B cell (primary cell): ENCODE results near the gene KCNC1. TPM values are rescaled to one million over a fixed set of nuclear protein-coding genes. Genes with fewer than 3 reads are reported as not detected.

Source experiments
- ATAC-seq: fragments of 200-7000 bp; cut with Tn5 transposase; one replicate; pipeline ENCODE4 v1.10.0; 2021; ENCODE audit warnings: low read depth, mild to moderate bottlenecking, moderate number of reproducible peaks, moderate library complexity
- CTCF ChIA-PET: fragments of 350-600 bp; sonication (Branson Sonifier 250); formaldehyde crosslinking; loops from one replicate; lab custom pipeline; 2021; ENCODE audit warnings: antibody characterized with exemption, inconsistent platforms; lab: Charles Lee
- POLR2A ChIA-PET: fragments of 350-600 bp; sonication (Branson Sonifier 250); formaldehyde crosslinking; loops from one replicate; lab custom pipeline; 2021; ENCODE audit warnings: antibody characterized with exemption; lab: Charles Lee
- DNase-seq: peaks from one replicate; pipeline ENCODE4 v3.0.0; 2013
- H2AFZ ChIP-seq: 2 replicates; pipeline ENCODE4 v1.6.1; 2012; ENCODE audit warnings: mild to moderate bottlenecking, low read depth, low read length; ENCODE audit not compliant: insufficient read depth, poor library complexity, severe bottlenecking
- H3K27ac ChIP-seq, 2 donors: 1 replicate in 1 of 2; 2 replicates in 1 of 2; pipeline ENCODE4 v1.5.1; 2012 to 2013; ENCODE audit warnings: low read length in 2 of 2, mild to moderate bottlenecking in 2 of 2, moderate library complexity in 1 of 2
- H3K27me3 ChIP-seq, 4 experiments: fragments of 200-600 bp in 1 of 4; sonication (generic) in 1 of 4; replicated peaks in 1 of 4; 1 replicate in 2 of 4; 2 replicates in 2 of 4; pipeline versions ENCODE4 v1.6.1 to v1.7.0; 2013 to 2016; ENCODE audit warnings: low read length in 3 of 4, mild to moderate bottlenecking in 2 of 4, mixed read lengths in 1 of 4, moderate library complexity in 1 of 4; ENCODE audit not compliant: insufficient read depth in 4 of 4, control insufficient read depth in 3 of 4; ENCODE audit errors: control extremely low read depth in 1 of 4
- H3K36me3 ChIP-seq, 2 experiments: replicated peaks in 1 of 2; 1 replicate in 1 of 2; 2 replicates in 1 of 2; pipeline versions ENCODE4 v1.6.1 to v1.7.1; 2013; ENCODE audit warnings: low read length in 1 of 2; ENCODE audit not compliant: insufficient read depth in 2 of 2, control insufficient read depth in 1 of 2; ENCODE audit errors: control extremely low read depth in 1 of 2, extremely low read depth in 1 of 2
- H3K4me1 ChIP-seq, 2 donors: fragments of 200-600 bp in 1 of 2; sonication (generic) in 1 of 2; 1 replicate in 1 of 2; 2 replicates in 1 of 2; pipeline versions ENCODE4 v1.5.1 to v1.6.1; 2013 to 2017; ENCODE audit warnings: low read length in 2 of 2; ENCODE audit not compliant: control insufficient read depth in 2 of 2, insufficient read depth in 2 of 2
- H3K4me2 ChIP-seq: replicated peaks from 2 replicates; pipeline ENCODE3; 2012; ENCODE audit warnings: mild to moderate bottlenecking, low read depth, low read length; ENCODE audit not compliant: poor library complexity, severe bottlenecking
- H3K4me3 ChIP-seq, 5 experiments: fragments of 200-600 bp in 1 of 5; sonication (generic) in 1 of 5; 1 replicate in 3 of 5; 2 replicates in 2 of 5; pipeline versions ENCODE4 v1.5.1 to v1.7.0; 2011 to 2016; ENCODE audit warnings: low read length in 4 of 5, mild to moderate bottlenecking in 4 of 5, low read depth in 2 of 5, control low read depth in 1 of 5, moderate library complexity in 1 of 5; ENCODE audit not compliant: insufficient read depth in 1 of 5; ENCODE audit errors: control extremely low read depth in 1 of 5, extremely low read depth in 1 of 5
- H3K79me2 ChIP-seq: fragments of 200-600 bp; sonication (generic); one replicate; pipeline ENCODE4 v1.6.0; 2016; ENCODE audit warnings: low read length; ENCODE audit not compliant: control insufficient read depth, insufficient read depth
- H3K9ac ChIP-seq: fragments of 200-600 bp; sonication (generic); 2 replicates; pipeline ENCODE4 v1.6.1; 2017; ENCODE audit warnings: mild to moderate bottlenecking, low read length, moderate library complexity
- H3K9me3 ChIP-seq, 3 donors: one replicate each; pipeline versions ENCODE4 v1.6.1 to v1.7.1; 2013; ENCODE audit warnings: low read length in 2 of 3; ENCODE audit not compliant: control insufficient read depth in 2 of 3, insufficient read depth in 1 of 3; ENCODE audit errors: control extremely low read depth in 1 of 3
- H4K20me1 ChIP-seq: 2 replicates; pipeline ENCODE4 v1.6.0; 2012; ENCODE audit warnings: mild to moderate bottlenecking, low read length; ENCODE audit not compliant: insufficient read depth, control insufficient read depth, poor library complexity, severe bottlenecking
- H3K27ac Mint-ChIP-seq: one replicate; pipeline ENCODE4 v1.8.0; 2021; ENCODE audit warnings: mixed read lengths
- H3K27me3 Mint-ChIP-seq: one replicate; pipeline ENCODE4 v1.8.0; 2021; ENCODE audit warnings: mixed read lengths
- H3K4me1 Mint-ChIP-seq: one replicate; pipeline ENCODE4 v1.8.0; 2021; ENCODE audit warnings: mixed read lengths
- H3K4me3 Mint-ChIP-seq: one replicate; pipeline ENCODE4 v1.8.0; 2021; ENCODE audit warnings: mixed read lengths
- H3K9me3 Mint-ChIP-seq: one replicate; pipeline ENCODE4 v1.8.0; 2022; ENCODE audit warnings: mixed read lengths; ENCODE audit not compliant: insufficient read depth
- CTCF ChIP-seq: fragments of 200-600 bp; IDR thresholded peaks from one replicate; pipeline ENCODE4 v1.8.0; 2022; ENCODE audit warnings: antibody characterized with exemption, mild to moderate bottlenecking
- EZH2 ChIP-seq: IDR thresholded peaks from 2 replicates; pipeline ENCODE4 v1.6.1; 2012; ENCODE audit warnings: borderline replicate concordance, low read depth, mild to moderate bottlenecking, moderate library complexity, low read length; ENCODE audit not compliant: insufficient read depth, poor library complexity, severe bottlenecking
- WGBS: methylation state at CpG from one replicate; pipeline ENCODE4 v1.1.5; 2013; ENCODE audit warnings: missing lambda C conversion rate; ENCODE audit not compliant: insufficient coverage; 5-methylcytosine and 5-hydroxymethylcytosine counted together
- intact Hi-C: fragments of 100-400 bp; cut with micrococcal nuclease; formaldehyde crosslinking; loops from one replicate; pipeline ENCODE4 v1.10.0; 2022
- polyA plus RNA-seq: library from polyadenylated mRNA; depleted of rRNA; stranded (reverse); fragments of >200 nt; gene quantifications from 2 replicates; pipeline ENCODE4 v1.2.3, GENCODE V29; 2012
- total RNA-seq, 2 donors: library from RNA; stranded (reverse); fragments of 120-200 nt in 1 of 2; gene quantifications; 1 replicate in 1 of 2; 2 replicates in 1 of 2; pipeline versions ENCODE4 v1.2.3 to v1.2.4, GENCODE V29; 2013 to 2022

Gene KCNC1
- total and polyA plus RNA-seq, 2 donors (not counting 1 experiment from before 2014, with no cell fraction given), result not detected

GRCh38 chr11:17702876-17703275, 31.7 kb upstream of the KCNC1 start:
- peaks cover 8% of the 10 kb centered on the region for H3K9me3 Mint-ChIP-seq
- no peaks in the 10 kb centered on the region for H3K4me1 Mint-ChIP-seq
- H3K27ac Mint-ChIP-seq, result no peak overlapping the region
- Histone ChIP-seq H3K79me2 (no peaks in the 10 kb centered on the region), H3K9me3 (peaks cover 0 to 4% (median 0%) of the 10 kb centered on the region in 3 donors), H3K27ac (no peak overlapping the region), H3K4me1 (no peaks in the 10 kb centered on the region), H3K36me3 (no peaks in the 10 kb centered on the region), H3K27me3 (peaks cover 0 to 12% (median 0%) of the 10 kb centered on the region in 4 experiments), H3K4me2 (no peak overlapping the region), H3K4me3 (no peak overlapping the region), H3K9ac (no peak overlapping the region), H2AFZ (no peak overlapping the region), H4K20me1 (no peaks in the 10 kb centered on the region)
- intact Hi-C loops, result no loop called here
- POLR2A ChIA-PET, result no interaction called here
- H3K4me3 Mint-ChIP-seq, result no peak overlapping the region
- H3K27me3 Mint-ChIP-seq, result peaks cover 10% of the 10 kb centered on the region
- no peak for TF ChIP-seq CTCF
- TF ChIP-seq EZH2, result no peak
- DNase-seq, result no peak
- no peak for ATAC-seq
- 60% methylated on average over 3 of the region's 5 CpGs for WGBS
- CTCF ChIA-PET, result no interaction called here

- H3K27ac Mint-ChIP-seq, result no peak overlapping the region
- Histone ChIP-seq H3K4me3 (no peak overlapping the region), H3K27ac (no peak overlapping the region), H3K4me2 (no peak overlapping the region), H3K9me3 (peaks cover 0 to 4% (median 0%) of the 10 kb centered on the region in 3 donors), H3K27me3 (peaks cover 0 to 11% (median 0%) of the 10 kb centered on the region in 4 experiments), H3K79me2 (no peaks in the 10 kb centered on the region), H3K4me1 (no peaks in the 10 kb centered on the region), H3K36me3 (no peaks in the 10 kb centered on the region), H3K9ac (no peak overlapping the region), H2AFZ (no peak overlapping the region), H4K20me1 (no peaks in the 10 kb centered on the region)
- DNase-seq (no peak), ATAC-seq (no peak)
- peaks cover 3% of the 10 kb centered on the region for H3K27me3 Mint-ChIP-seq
- H3K4me1 Mint-ChIP-seq, result no peaks in the 10 kb centered on the region
- ChIA-PET POLR2A (no interaction called here), CTCF (no interaction called here)
- no peak for TF ChIP-seq EZH2
- TF ChIP-seq CTCF, result no peak
- 100% methylated on average over 1 of the region's 2 CpGs for WGBS
- H3K4me3 Mint-ChIP-seq, result no peak overlapping the region
- H3K9me3 Mint-ChIP-seq, result peaks cover 8% of the 10 kb centered on the region
- intact Hi-C loops, result no loop called here
Observed at GRCh38 chr11:17703951-17704350, 30.6 kb upstream of the KCNC1 start.
